ENCODE data around the gene NAA60. TPM values are rescaled to one million over a fixed set of nuclear protein-coding genes. Genes with fewer than 3 reads are reported as not detected.
A peak's percentile ranks its signal among the peaks of the same experiment; 100 is the strongest.

The NAA60 gene
- total and polyA plus RNA-seq, 9 of the 15 experiments (the other 6 are each of a cell fraction or from before 2014, with no cell fraction given) = 2.1 to 49.4 (median 10.3) TPM

DNA sequence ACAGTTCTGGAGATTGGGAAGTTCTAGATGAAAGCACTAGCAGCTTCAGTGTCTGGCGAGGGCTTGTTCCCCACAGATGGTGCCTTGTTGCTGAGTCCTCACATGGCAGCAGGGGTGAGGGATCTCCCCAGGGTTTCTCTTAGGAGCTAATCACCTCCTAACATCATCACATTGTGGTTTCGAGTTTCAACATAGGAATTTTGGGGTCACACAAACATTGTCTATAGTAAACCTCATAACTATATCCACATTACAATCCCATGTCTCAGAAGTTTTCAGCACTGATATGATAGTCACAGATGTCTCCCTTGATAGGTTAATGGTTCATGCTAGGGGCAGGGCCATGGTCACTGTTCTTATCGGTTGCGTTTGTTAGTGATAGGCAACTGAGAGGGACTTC, 71.1 kb downstream of the NAA60 start:
- FAIRE-seq (no peak), DNase-seq (ENCODE audit: extremely low read depth in 1 of 4, low spot score in 3 of 4) (peak in 1 of 4 experiments; percentile 13), ATAC-seq (no peak)
- H3K9me1 ChIP-seq (ENCODE audit: control insufficient read depth, insufficient read depth, low read length) = no peaks in the 10 kb centered on the region
- ChIA-PET CTCF (ENCODE audit: low intra/inter-chr PET ratio) (no interaction called here), POLR2A (interaction anchor here (0.5 to 0.7 kb wide), 3 partner anchors 20 to 232 kb away, joined by 3 read pairs; no protein-coding TSS in a partner anchor)
- in situ Hi-C loops (cut with MboI) = no loop called here
- 8% methylated on average over 4 of the region's 4 CpGs for WGBS (ENCODE audit: insufficient coverage, low coverage, missing lambda C conversion rate)
- H3K79me2 ChIP-seq (ENCODE audit: control insufficient read depth, insufficient read depth, low read length) = no peaks in the 10 kb centered on the region
- no peak overlapping the region for H3K4me3 ChIP-seq
- no peak overlapping the region for H2AFZ ChIP-seq (ENCODE audit: low read depth, low read length)
- no peak overlapping the region for H3K27ac ChIP-seq (ENCODE audit: extremely low read depth, low read depth, low read length)
- BruUV-seq (replicated peaks) = no TSS peak
- TF ChIP-seq TEAD4 (IDR thresholded peaks at IDR 0.05; ENCODE audit: low read length) (peak; percentile 54; the same call in 1 of the 2 replicates), TEAD4 (CRISPR knock-in tag; IDR thresholded peaks at IDR 0.05; ENCODE audit: borderline replicate concordance) (no peak), NFYB (IDR thresholded peaks at IDR 0.05; ENCODE audit: extremely low read depth, insufficient read length) (no peak), KDM1A (IDR thresholded peaks at IDR 0.05) (no peak), FOSL1 (tag; conservative IDR thresholded peaks at IDR 0.05) (peak; percentile 62), ZNF766 (CRISPR knock-in tag; conservative IDR thresholded peaks at IDR 0.05) (peak; percentile 87), CBFA2T3 (IDR thresholded peaks at IDR 0.05) (peak; percentile 28; the same call in 1 of the 2 replicates), TEAD1 (CRISPR knock-in tag; IDR thresholded peaks at IDR 0.05) (0 out of 4 replicates have a peak, but pooled peaks of 1 of the 2 experiments have one; percentile 35), RB1 (IDR thresholded peaks at IDR 0.05; ENCODE audit: low read depth) (no peak)
- TF ChIP-seq, protein P1, sequence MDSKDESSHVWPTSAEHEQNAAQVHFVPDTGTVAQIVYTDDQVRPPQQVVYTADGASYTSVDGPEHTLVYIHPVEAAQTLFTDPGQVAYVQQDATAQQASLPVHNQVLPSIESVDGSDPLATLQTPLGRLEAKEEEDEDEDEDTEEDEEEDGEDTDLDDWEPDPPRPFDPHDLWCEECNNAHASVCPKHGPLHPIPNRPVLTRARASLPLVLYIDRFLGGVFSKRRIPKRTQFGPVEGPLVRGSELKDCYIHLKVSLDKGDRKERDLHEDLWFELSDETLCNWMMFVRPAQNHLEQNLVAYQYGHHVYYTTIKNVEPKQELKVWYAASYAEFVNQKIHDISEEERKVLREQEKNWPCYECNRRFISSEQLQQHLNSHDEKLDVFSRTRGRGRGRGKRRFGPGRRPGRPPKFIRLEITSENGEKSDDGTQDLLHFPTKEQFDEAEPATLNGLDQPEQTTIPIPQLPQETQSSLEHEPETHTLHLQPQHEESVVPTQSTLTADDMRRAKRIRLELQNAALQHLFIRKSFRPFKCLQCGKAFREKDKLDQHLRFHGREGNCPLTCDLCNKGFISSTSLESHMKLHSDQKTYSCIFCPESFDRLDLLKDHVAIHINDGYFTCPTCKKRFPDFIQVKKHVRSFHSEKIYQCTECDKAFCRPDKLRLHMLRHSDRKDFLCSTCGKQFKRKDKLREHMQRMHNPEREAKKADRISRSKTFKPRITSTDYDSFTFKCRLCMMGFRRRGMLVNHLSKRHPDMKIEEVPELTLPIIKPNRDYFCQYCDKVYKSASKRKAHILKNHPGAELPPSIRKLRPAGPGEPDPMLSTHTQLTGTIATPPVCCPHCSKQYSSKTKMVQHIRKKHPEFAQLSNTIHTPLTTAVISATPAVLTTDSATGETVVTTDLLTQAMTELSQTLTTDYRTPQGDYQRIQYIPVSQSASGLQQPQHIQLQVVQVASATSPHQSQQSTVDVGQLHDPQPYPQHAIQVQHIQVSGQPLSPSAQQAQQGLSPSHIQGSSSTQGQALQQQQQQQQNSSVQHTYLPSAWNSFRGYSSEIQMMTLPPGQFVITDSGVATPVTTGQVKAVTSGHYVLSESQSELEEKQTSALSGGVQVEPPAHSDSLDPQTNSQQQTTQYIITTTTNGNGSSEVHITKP (IDR thresholded peaks at IDR 0.05; ENCODE audit: partially characterized antibody) = peak; percentile 45
- no peaks in the 10 kb centered on the region for H4K20me1 ChIP-seq (replicated peaks; ENCODE audit: control insufficient read depth, insufficient read depth, low read length)
- no peak overlapping the region for H3K4me2 ChIP-seq (ENCODE audit: insufficient read depth, low read length)
- H3K36me3 ChIP-seq (ENCODE audit: control insufficient read depth, insufficient read depth, low read length) = peaks cover 3% of the 10 kb centered on the region; the same call in 1 of the 3 replicates
- H3K27me3 ChIP-seq (ENCODE audit: control insufficient read depth in 2 of 2, insufficient read depth in 2 of 2, low read length in 2 of 2) = no peaks in the 10 kb centered on the region
- H3K9ac ChIP-seq (ENCODE audit: insufficient read depth in 1 of 2, low read depth in 2 of 2, low read length in 2 of 2) = no peak overlapping the region
- peaks cover 0 to 7% of the 10 kb centered on the region in 2 experiments; a peak in 2 of 5 replicates for H3K4me1 ChIP-seq (replicated peaks in 1 of 2; ENCODE audit: control insufficient read depth in 2 of 2, insufficient read depth in 2 of 2, low read length in 2 of 2)
- H3K9me3 ChIP-seq (replicated peaks; ENCODE audit: control insufficient read depth, insufficient read depth, low read depth, low read length) = no peaks in the 10 kb centered on the region
- intact Hi-C loops (cut with micrococcal nuclease) = no loop called here
